K562 (cell line): Measurements from ENCODE around the gene RDH11. TPM values are rescaled to one million over a fixed set of nuclear protein-coding genes. Genes with fewer than 3 reads are reported as not detected.

ENCODE experiments used
- AFF1 ChIP-seq, 2 experiments: fragments of 450-650 bp; IDR thresholded peaks; 2 replicates each; pipeline ENCODE4 v1.6.1; 2018; ENCODE audit warnings: mild to moderate bottlenecking in 2 of 2, low read depth in 1 of 2; ENCODE audit not compliant: partially characterized antibody in 2 of 2
- DMBX1 ChIP-seq: fragments of 250-450 bp; sonication (Bioruptor Pico); IDR thresholded peaks from 2 replicates; pipeline ENCODE4 v1.8.0; 2022; ENCODE audit warnings: inconsistent platforms, mild to moderate bottlenecking, moderate library complexity, borderline replicate concordance
- HDAC1 ChIP-seq, 2 experiments: fragments of 450-650 bp; IDR thresholded peaks; 2 replicates each; pipeline ENCODE4 v1.6.1; 2016 to 2017; ENCODE audit warnings: inconsistent platforms in 1 of 2, mild to moderate bottlenecking in 1 of 2, moderate library complexity in 1 of 2
- KLF10 ChIP-seq: fragments of 250-450 bp; sonication (Bioruptor Pico); IDR thresholded peaks from 2 replicates; pipeline ENCODE4 v1.6.1; 2021; ENCODE audit warnings: matching md5 sums
- MYC ChIP-seq, 2 experiments: fragments of 250-450 bp in 1 of 2; sonication (Bioruptor Pico) in 1 of 2; IDR thresholded peaks; 2 replicates each; pipeline versions ENCODE4 v1.5.1 to v1.6.1; 2012 to 2021; ENCODE audit warnings: low read depth in 2 of 2, borderline replicate concordance in 1 of 2, improper control_type of control experiment in 1 of 2, low read length in 1 of 2, mild to moderate bottlenecking in 1 of 2, moderate library complexity in 1 of 2
- NCOA2 ChIP-seq, 2 experiments: fragments of 450-650 bp; IDR thresholded peaks; 2 replicates each; pipeline ENCODE4 v1.6.1; 2018; ENCODE audit warnings: mild to moderate bottlenecking in 2 of 2, moderate library complexity in 1 of 2; ENCODE audit not compliant: partially characterized antibody in 2 of 2
- PHF21A ChIP-seq: fragments of 450-650 bp; IDR thresholded peaks from 2 replicates; pipeline ENCODE4 v1.6.1; 2017; ENCODE audit warnings: low read depth, borderline replicate concordance
- SMARCA5 ChIP-seq: fragments of 450-650 bp; IDR thresholded peaks from 2 replicates; pipeline ENCODE4 v1.6.1; 2016
- TAF15 ChIP-seq: fragments of 200-400 bp; formaldehyde crosslinking; IDR thresholded peaks from 2 replicates; pipeline ENCODE4 v1.6.1; 2017; ENCODE audit warnings: mild to moderate bottlenecking, low read depth, low read length, moderate library complexity
- TOE1 ChIP-seq, 2 experiments: fragments of 450-650 bp in 1 of 2; sonication (generic) in 1 of 2; formaldehyde crosslinking in 1 of 2; IDR thresholded peaks; 2 replicates each; pipeline versions ENCODE4 v1.7.1 to v1.8.0; 2016 to 2022; ENCODE audit warnings: borderline replicate concordance in 2 of 2, mild to moderate bottlenecking in 2 of 2, antibody characterized with exemption in 1 of 2, inconsistent platforms in 1 of 2, low read depth in 1 of 2, missing genetic modification reagents in 1 of 2, moderate library complexity in 1 of 2
- ZNF586 ChIP-seq: fragments of 450-650 bp; formaldehyde crosslinking; conservative IDR thresholded peaks from 2 replicates; pipeline ENCODE4 v1.4.0; 2020; ENCODE audit warnings: mild to moderate bottlenecking, moderate library complexity
- polyA plus RNA-seq, 8 experiments: library from polyadenylated mRNA; depleted of rRNA in 4 of 8; stranded (reverse) in 5 of 8; unstranded in 3 of 8; fragments of >200 nt; fragmentation: Nextera tagmentation in 2 of 8; fragmentation: Illumina TruSeq in 1 of 8; extraction: Ambion mirVana in 2 of 8; extraction: Trizol in 1 of 8; gene quantifications; 2 replicates each; pipeline versions ENCODE4 v1.2.1 to v1.2.3, GENCODE V29; 2011 to 2014; ENCODE audit warnings: inconsistent platforms in 1 of 8, missing spikeins in 1 of 8
- total RNA-seq, 7 experiments: library from RNA; depleted of rRNA in 6 of 7; stranded (reverse); fragments of >200 nt in 6 of 7; fragmentation: Illumina TruSeq in 2 of 7; extraction: Trizol in 2 of 7; gene quantifications; 2 replicates each; pipeline versions ENCODE4 v1.2.1 to v1.2.3, GENCODE V29; 2011 to 2021; ENCODE audit warnings: low replicate concordance in 1 of 7
- TF ChIP-seq, protein P1 (sequence below): sonication (generic); formaldehyde crosslinking; IDR thresholded peaks from 2 replicates; pipeline ENCODE4 v1.8.1; 2023; ENCODE audit warnings: missing genetic modification reagents, mild to moderate bottlenecking, borderline replicate concordance
- TF ChIP-seq, protein P2 (sequence below): fragments of 250-450 bp; sonication (Bioruptor Pico); IDR thresholded peaks from 2 replicates; pipeline ENCODE4 v1.5.0; 2021; ENCODE audit warnings: mild to moderate bottlenecking, moderate library complexity

RDH11 gene
- total and polyA plus RNA-seq, 9 of the 15 experiments (the other 6 are each of a cell fraction or from before 2014, with no cell fraction given): 50.6 to 172 (median 70.5) TPM

GRCh38 chr14:67636361-67636919, 59.1 kb downstream of the RDH11 start (continued):
- TF ChIP-seq, protein P1, sequence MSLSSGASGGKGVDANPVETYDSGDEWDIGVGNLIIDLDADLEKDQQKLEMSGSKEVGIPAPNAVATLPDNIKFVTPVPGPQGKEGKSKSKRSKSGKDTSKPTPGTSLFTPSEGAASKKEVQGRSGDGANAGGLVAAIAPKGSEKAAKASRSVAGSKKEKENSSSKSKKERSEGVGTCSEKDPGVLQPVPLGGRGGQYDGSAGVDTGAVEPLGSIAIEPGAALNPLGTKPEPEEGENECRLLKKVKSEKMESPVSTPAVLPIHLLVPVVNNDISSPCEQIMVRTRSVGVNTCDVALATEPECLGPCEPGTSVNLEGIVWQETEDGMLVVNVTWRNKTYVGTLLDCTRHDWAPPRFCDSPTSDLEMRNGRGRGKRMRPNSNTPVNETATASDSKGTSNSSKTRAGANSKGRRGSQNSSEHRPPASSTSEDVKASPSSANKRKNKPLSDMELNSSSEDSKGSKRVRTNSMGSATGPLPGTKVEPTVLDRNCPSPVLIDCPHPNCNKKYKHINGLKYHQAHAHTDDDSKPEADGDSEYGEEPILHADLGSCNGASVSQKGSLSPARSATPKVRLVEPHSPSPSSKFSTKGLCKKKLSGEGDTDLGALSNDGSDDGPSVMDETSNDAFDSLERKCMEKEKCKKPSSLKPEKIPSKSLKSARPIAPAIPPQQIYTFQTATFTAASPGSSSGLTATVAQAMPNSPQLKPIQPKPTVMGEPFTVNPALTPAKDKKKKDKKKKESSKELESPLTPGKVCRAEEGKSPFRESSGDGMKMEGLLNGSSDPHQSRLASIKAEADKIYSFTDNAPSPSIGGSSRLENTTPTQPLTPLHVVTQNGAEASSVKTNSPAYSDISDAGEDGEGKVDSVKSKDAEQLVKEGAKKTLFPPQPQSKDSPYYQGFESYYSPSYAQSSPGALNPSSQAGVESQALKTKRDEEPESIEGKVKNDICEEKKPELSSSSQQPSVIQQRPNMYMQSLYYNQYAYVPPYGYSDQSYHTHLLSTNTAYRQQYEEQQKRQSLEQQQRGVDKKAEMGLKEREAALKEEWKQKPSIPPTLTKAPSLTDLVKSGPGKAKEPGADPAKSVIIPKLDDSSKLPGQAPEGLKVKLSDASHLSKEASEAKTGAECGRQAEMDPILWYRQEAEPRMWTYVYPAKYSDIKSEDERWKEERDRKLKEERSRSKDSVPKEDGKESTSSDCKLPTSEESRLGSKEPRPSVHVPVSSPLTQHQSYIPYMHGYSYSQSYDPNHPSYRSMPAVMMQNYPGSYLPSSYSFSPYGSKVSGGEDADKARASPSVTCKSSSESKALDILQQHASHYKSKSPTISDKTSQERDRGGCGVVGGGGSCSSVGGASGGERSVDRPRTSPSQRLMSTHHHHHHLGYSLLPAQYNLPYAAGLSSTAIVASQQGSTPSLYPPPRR (CRISPR knock-in tag): peak; percentile 59; the same call in 1 of the 2 replicates
- peak; percentile 75 for TF ChIP-seq MYC (IDR thresholded peaks at IDR 0.05; ENCODE audit: low read depth, low read length)
- TF ChIP-seq MYC (CRISPR knock-in tag; IDR thresholded peaks at IDR 0.05; ENCODE audit: borderline replicate concordance, low read depth): no peak
- TF ChIP-seq HDAC1 (IDR thresholded peaks at IDR 0.05): peak; percentile 85 to 99
- no peak for TF ChIP-seq TAF15
- peak in 1 of 2 experiments; percentile 87 for TF ChIP-seq AFF1 (IDR thresholded peaks at IDR 0.05; ENCODE audit: low read depth in 1 of 2, partially characterized antibody in 2 of 2)
- TF ChIP-seq PHF21A: 0 out of 2 replicates have a peak, but pooled peaks have one; percentile 34
- no peak for TF ChIP-seq SMARCA5
- peak; percentile 47; the same call in 1 of the 2 replicates for TF ChIP-seq TOE1 (IDR thresholded peaks at IDR 0.05; ENCODE audit: borderline replicate concordance)
- TF ChIP-seq TOE1 (CRISPR knock-in tag; IDR thresholded peaks at IDR 0.05; ENCODE audit: borderline replicate concordance, low read depth): no peak
- TF ChIP-seq DMBX1 (CRISPR knock-in tag): peak; percentile 94
- peak; percentile 83 to 84 for TF ChIP-seq NCOA2 (IDR thresholded peaks at IDR 0.05; ENCODE audit: partially characterized antibody in 2 of 2)
- no peak for TF ChIP-seq KLF10 (CRISPR knock-in tag)
- peak; percentile 85 for TF ChIP-seq ZNF586 (CRISPR knock-in tag)
- TF ChIP-seq, protein P2, sequence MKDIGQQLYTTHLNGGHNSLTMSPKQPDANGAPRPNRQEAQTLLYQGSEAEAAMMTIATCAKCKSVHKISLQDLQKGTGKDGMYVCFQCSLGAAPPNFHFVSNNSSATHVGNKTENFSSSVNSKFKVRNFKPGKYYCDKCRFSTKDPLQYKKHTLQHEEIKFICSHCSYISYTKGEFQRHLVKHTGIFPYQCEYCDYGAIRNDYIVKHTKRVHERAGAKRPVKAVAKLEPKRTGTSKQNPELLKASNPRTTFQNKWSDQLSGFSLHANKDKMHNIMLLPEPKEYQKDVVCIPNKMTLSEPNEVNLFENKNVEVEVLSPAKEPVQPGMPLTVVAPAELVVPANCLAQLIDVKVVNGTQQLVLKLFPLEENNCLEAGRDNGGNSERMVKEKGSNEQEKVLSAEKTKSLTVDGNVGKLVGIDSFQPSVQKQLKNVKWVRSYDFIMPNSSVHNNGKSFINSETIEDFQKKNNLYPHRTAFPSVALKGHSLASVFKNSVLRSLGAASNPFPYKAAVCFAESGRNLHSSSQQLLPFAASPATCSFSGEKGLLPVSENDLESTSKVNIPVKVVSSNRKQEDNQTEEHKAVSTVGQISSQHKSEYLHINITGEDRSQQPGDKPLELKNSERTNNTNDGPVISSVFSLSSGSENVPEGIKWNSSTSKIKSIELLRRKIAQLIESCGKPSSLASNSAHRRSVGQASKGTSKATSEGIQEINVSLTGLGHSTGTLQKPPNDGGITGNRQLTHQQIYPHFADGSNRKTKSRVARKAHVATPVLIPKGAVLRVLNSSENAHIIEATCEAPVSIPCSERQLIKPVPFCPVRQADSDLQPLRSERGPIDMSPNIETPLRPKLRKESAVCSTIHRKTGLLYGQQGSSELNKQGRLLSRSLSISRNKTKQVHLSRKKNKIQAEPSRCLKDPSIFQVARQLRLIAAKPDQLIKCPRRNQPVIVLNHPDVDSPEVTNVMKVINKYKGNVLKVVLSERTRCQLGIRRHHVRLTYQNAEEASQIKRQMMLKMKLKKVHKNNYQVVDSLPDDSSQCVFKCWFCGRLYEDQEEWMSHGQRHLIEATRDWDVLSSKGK (CRISPR knock-in tag): no peak
